NCI-H128 (cell line): Measurements from ENCODE around the gene CACNA1C.

ENCODE experiments used
- DNase-seq: peaks from one replicate; lab custom pipeline; 2025; ENCODE audit not compliant: unreplicated experiment; lab: John Stamatoyannopoulos, UW

Gene CACNA1C

GRCh38 chr12:2335513-2335912, 282.7 kb downstream of the CACNA1C start:
- no peak for DNase-seq

- DNase-seq = no peak
These were observed 283.1 kb downstream of the CACNA1C start for GRCh38 chr12:2335916-2336315.

GRCh38 chr12:2336409-2336829, 283.6 kb downstream of the CACNA1C start:
- DNase-seq = no peak

GRCh38 chr12:2337031-2338010, 284.5 kb downstream of the CACNA1C start:
- no peak for DNase-seq

GRCh38 chr12:2338381-2338780, 285.6 kb downstream of the CACNA1C start:
- DNase-seq = no peak

GRCh38 chr12:2338991-2339431, 286.2 kb downstream of the CACNA1C start:
- no peak for DNase-seq

GRCh38 chr12:2341051-2341751, 288.4 kb downstream of the CACNA1C start:
- no peak for DNase-seq

GRCh38 chr12:2341871-2342270, 289.1 kb downstream of the CACNA1C start:
- DNase-seq = no peak

- no peak for DNase-seq
These were observed 290.9 kb downstream of the CACNA1C start for GRCh38 chr12:2343681-2344080.

GRCh38 chr12:2344476-2344875, 291.7 kb downstream of the CACNA1C start:
- no peak for DNase-seq

- DNase-seq = no peak
These were observed 292.1 kb downstream of the CACNA1C start for GRCh38 chr12:2344885-2345284.

GRCh38 chr12:2345902-2346301, 293.1 kb downstream of the CACNA1C start:
- DNase-seq = no peak

GRCh38 chr12:2346416-2346815, 293.6 kb downstream of the CACNA1C start:
- DNase-seq = no peak

- DNase-seq = no peak
These were observed 294.5 kb downstream of the CACNA1C start for GRCh38 chr12:2347137-2347843.

- DNase-seq = no peak
These were observed 295.2 kb downstream of the CACNA1C start for GRCh38 chr12:2347844-2348481.

- DNase-seq = no peak
These were observed 295.7 kb downstream of the CACNA1C start for GRCh38 chr12:2348482-2348852.

GRCh38 chr12:2351161-2351560, 298.4 kb downstream of the CACNA1C start:
- no peak for DNase-seq

- DNase-seq = no peak
These were observed 299.4 kb downstream of the CACNA1C start for GRCh38 chr12:2352203-2352602.

- no peak for DNase-seq
These were observed 300.5 kb downstream of the CACNA1C start for GRCh38 chr12:2353281-2353680.

- DNase-seq = no peak
These were observed 300.9 kb downstream of the CACNA1C start for GRCh38 chr12:2353691-2354090.
